ENCODE data around the gene GLB1L3.

- TF ChIP-seq CTCF (IDR thresholded peaks at IDR 0.05; ENCODE audit: insufficient read depth, low read length) (no peak), SPI1 (IDR thresholded peaks at IDR 0.05; ENCODE audit: borderline replicate concordance, low read depth) (no peak), POLR2AphosphoS5 (IDR thresholded peaks at IDR 0.05; ENCODE audit: low read depth) (no peak)
Measured at GRCh38 chr11:134273317-134273712, 2.9 kb upstream of the GLB1L3 start.

Measured in HL-60 (cell line).